ENCODE measurements around the gene CHD5. TPM values are rescaled to one million over a fixed set of nuclear protein-coding genes. Genes with fewer than 3 reads are reported as not detected.

CHD5 gene
- polyA plus RNA-seq, 2 of the 4 experiments (the other 2 are of a cell fraction), result 0.21 to 0.66 TPM

DNA sequence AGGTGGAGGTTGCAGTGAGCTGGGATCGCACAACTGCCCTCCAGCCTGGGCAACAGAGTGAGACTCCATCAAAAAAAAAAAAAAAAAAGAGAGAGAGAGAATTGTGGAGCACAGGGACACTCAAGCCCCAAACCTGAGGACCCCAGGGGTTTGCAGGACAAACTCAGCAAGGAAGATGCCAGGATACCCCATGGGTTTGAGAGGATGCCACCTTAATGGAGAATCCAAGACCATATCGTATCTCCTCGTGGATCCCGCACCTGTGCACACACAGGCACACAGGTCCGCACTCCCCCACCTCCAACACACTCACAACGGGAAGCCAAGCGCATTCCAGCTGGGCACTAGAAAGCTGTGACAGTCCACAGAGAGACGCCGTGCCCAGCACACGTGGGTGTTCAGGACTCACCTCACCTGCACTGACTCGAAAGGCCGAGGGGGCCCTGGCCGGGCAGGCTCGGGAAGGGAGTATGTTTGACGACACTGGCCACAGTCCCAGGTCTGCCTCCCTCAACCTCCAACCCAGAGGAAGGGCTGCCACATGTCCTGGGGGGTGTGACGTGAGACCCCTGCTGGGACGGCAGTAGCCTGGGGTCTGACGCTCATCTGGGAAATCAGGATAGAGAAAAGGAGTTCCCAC, 11.1 kb downstream of the CHD5 start:
- FAIRE-seq (no peak), ATAC-seq (no peak), DNase-seq (ENCODE audit: low read depth in 1 of 2, low spot score in 1 of 2) (no peak)
- H3K9me3 ChIP-seq, result no peaks in the 10 kb centered on the region
- no peaks in the 10 kb centered on the region for H3K4me1 ChIP-seq
- H3K4me2 ChIP-seq, result no peak overlapping the region
- H3K27ac ChIP-seq, result no peak overlapping the region
- WGBS (ENCODE audit: missing lambda C conversion rate), result 77% methylated on average over 10 of the region's 18 CpGs
- ChIA-PET POLR2A (no interaction called here), CTCF (interaction anchor here (1.2 kb wide), 1 partner anchor 87 kb away, joined by 3 read pairs; no protein-coding TSS in a partner anchor)
- TF ChIP-seq ZC3H11A (IDR thresholded peaks at IDR 0.05), result no peak
- TF ChIP-seq RCOR1 (IDR thresholded peaks at IDR 0.05; ENCODE audit: low read depth, low read length), result no peak
- TF ChIP-seq SREBF2 (IDR thresholded peaks at IDR 0.05), result no peak
- no peak for TF ChIP-seq FOSL2 (IDR thresholded peaks at IDR 0.05)
- no peak for TF ChIP-seq FOSL2 (CRISPR knock-in tag; IDR thresholded peaks at IDR 0.05)
- TF ChIP-seq HDAC2 (IDR thresholded peaks at IDR 0.05), result no peak
- TF ChIP-seq FOXS1 (CRISPR knock-in tag; IDR thresholded peaks at IDR 0.05), result no peak
- no peak for TF ChIP-seq FOSB (CRISPR knock-in tag; IDR thresholded peaks at IDR 0.05)
- TF ChIP-seq ESRRA (IDR thresholded peaks at IDR 0.05; ENCODE audit: borderline replicate concordance, low read length), result no peak
- no peak for TF ChIP-seq PHF8 (IDR thresholded peaks at IDR 0.05; ENCODE audit: borderline replicate concordance, low read depth)
- no peak for TF ChIP-seq HOXA7 (CRISPR knock-in tag; IDR thresholded peaks at IDR 0.05)
- TF ChIP-seq MYC (IDR thresholded peaks at IDR 0.05; ENCODE audit: borderline replicate concordance, low read length), result no peak
- TF ChIP-seq, protein P1, sequence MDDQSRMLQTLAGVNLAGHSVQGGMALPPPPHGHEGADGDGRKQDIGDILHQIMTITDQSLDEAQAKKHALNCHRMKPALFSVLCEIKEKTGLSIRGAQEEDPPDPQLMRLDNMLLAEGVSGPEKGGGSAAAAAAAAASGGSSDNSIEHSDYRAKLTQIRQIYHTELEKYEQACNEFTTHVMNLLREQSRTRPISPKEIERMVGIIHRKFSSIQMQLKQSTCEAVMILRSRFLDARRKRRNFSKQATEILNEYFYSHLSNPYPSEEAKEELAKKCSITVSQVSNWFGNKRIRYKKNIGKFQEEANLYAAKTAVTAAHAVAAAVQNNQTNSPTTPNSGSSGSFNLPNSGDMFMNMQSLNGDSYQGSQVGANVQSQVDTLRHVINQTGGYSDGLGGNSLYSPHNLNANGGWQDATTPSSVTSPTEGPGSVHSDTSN (IDR thresholded peaks at IDR 0.05), result no peak
- no peak for TF ChIP-seq MAX (IDR thresholded peaks at IDR 0.05)
- no peak for TF ChIP-seq JUNB (IDR thresholded peaks at IDR 0.05)
- TF ChIP-seq, protein P2, sequence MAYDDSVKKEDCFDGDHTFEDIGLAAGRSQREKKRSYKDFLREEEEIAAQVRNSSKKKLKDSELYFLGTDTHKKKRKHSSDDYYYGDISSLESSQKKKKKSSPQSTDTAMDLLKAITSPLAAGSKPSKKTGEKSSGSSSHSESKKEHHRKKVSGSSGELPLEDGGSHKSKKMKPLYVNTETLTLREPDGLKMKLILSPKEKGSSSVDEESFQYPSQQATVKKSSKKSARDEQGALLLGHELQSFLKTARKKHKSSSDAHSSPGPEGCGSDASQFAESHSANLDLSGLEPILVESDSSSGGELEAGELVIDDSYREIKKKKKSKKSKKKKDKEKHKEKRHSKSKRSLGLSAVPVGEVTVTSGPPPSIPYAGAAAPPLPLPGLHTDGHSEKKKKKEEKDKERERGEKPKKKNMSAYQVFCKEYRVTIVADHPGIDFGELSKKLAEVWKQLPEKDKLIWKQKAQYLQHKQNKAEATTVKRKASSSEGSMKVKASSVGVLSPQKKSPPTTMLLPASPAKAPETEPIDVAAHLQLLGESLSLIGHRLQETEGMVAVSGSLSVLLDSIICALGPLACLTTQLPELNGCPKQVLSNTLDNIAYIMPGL (CRISPR knock-in tag; IDR thresholded peaks at IDR 0.05; ENCODE audit: borderline replicate concordance), result no peak
- no peak for TF ChIP-seq ZSCAN20 (CRISPR knock-in tag; IDR thresholded peaks at IDR 0.05)
- no peak for TF ChIP-seq CHD2 (IDR thresholded peaks at IDR 0.05; ENCODE audit: low read length, partially characterized antibody)
- TF ChIP-seq KDM5A (IDR thresholded peaks at IDR 0.05), result no peak
- no peak overlapping the region for H3K4me3 ChIP-seq

DNA sequence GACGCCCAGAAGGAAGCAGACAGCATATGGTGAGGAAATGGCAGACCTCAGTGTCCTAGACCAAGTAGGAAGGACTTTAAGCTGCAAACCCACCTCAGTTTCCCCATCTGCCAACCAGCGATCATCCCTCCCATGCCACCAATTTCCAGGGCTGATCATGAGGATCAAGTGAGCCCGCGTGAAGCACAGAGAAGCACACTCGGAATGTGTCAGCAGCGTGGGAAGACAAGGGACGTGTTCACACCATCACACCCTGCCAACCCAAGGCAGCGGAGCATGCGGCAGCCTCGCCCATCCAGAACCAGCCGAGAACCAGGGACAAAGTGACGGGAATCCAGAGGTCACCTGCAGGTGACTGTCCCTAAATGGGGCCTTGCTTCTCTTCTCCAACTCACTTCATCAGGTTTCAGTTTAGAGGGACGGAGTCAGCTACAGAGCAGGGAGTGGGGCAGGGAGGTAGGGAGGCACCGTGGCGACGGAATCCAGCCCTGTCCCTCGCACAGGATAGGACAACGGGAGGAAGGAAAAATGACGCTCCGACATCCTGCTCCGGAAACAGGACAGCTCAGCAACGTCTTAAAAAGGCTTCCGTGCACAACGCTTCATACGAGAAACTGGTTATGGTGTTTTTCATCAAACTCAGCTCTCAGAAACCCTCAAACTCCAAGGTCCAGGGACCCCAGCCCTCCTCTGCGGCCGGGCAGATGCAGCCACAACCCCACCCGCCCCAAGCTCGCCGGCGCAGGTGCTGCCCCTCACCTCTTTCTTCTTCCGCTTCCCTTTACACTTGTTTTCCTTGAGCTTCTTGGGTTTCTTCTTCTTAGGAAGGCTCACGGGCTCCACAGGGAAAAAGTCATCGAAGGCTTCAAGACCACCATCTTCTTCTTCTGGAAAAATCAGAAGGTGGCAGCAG, 12.5 kb downstream of the CHD5 start:
- H3K4me2 ChIP-seq, result no peak overlapping the region
- WGBS (ENCODE audit: missing lambda C conversion rate), result 70% methylated on average over 33 of the region's 34 CpGs
- CTCF ChIA-PET, result interaction anchor here (0.9 to 1.1 kb wide), 2 partner anchors 21 to 77 kb away, joined by 3 read pairs; no protein-coding TSS in a partner anchor
- H3K4me3 ChIP-seq, result no peak overlapping the region
- H3K9me3 ChIP-seq, result no peaks in the 10 kb centered on the region
- TF ChIP-seq ESRRA (IDR thresholded peaks at IDR 0.05; ENCODE audit: borderline replicate concordance, low read length) (no peak), KDM1A (IDR thresholded peaks at IDR 0.05; ENCODE audit: low read depth) (no peak), NR3C1 (IDR thresholded peaks at IDR 0.05) (no peak), RFX5 (IDR thresholded peaks at IDR 0.05) (no peak), MYC (IDR thresholded peaks at IDR 0.05; ENCODE audit: borderline replicate concordance, low read length) (no peak), NFE2L2 (conservative IDR thresholded peaks at IDR 0.05; ENCODE audit: low read length) (no peak), JUN (IDR thresholded peaks at IDR 0.05) (no peak)
- DNase-seq (ENCODE audit: low read depth in 1 of 2, low spot score in 1 of 2) (no peak), ATAC-seq (no peak), FAIRE-seq (no peak)
- POLR2A ChIA-PET, result no interaction called here
- no peaks in the 10 kb centered on the region for H3K4me1 ChIP-seq
- no peak overlapping the region for H3K27ac ChIP-seq
